KMS-11 (cell line): ENCODE data around the gene CMBL.
"Not testable (repeated sequence)": the region's sequence is repeated elsewhere in the genome, so short reads cannot be mapped to it uniquely, and the experiment has no call there.

Experiments
- H2AFZ ChIP-seq: fragments of 200-600 bp; sonication (generic); 2 replicates; pipeline ENCODE4 v1.6.1; 2016; ENCODE audit warnings: antibody characterized with exemption, mixed run types, low read depth
- H3K27ac ChIP-seq: fragments of 200-600 bp; sonication (generic); 2 replicates; pipeline ENCODE4 v1.6.1; 2016; ENCODE audit warnings: mild to moderate bottlenecking, mixed run types
- H3K27me3 ChIP-seq: fragments of 200-600 bp; sonication (generic); 2 replicates; pipeline ENCODE4 v1.6.1; 2017; ENCODE audit warnings: mild to moderate bottlenecking, low read depth, mixed run types, moderate library complexity; ENCODE audit not compliant: insufficient read depth
- H3K36me3 ChIP-seq: fragments of 200-600 bp; sonication (generic); 2 replicates; pipeline ENCODE4 v1.6.1; 2017; ENCODE audit warnings: mild to moderate bottlenecking, mixed run types; ENCODE audit not compliant: insufficient read depth
- H3K4me1 ChIP-seq: fragments of 200-600 bp; sonication (generic); 2 replicates; pipeline ENCODE4 v1.6.1; 2016; ENCODE audit warnings: mild to moderate bottlenecking, low read depth, mixed run types; ENCODE audit not compliant: poor library complexity, severe bottlenecking
- H3K4me2 ChIP-seq: fragments of 200-600 bp; sonication (generic); 2 replicates; pipeline ENCODE4 v1.7.0; 2016; ENCODE audit warnings: mild to moderate bottlenecking, mixed run types
- H3K4me3 ChIP-seq: fragments of 200-600 bp; sonication (generic); IDR thresholded peaks from 2 replicates; pipeline ENCODE4 v1.6.1; 2017; ENCODE audit warnings: low read depth, low read length, mixed read lengths; ENCODE audit not compliant: insufficient read depth
- H3K79me2 ChIP-seq: fragments of 200-600 bp; sonication (generic); 2 replicates; pipeline ENCODE4 v1.6.1; 2016; ENCODE audit warnings: low read depth, mixed run types; ENCODE audit not compliant: insufficient read depth
- H3K9ac ChIP-seq: fragments of 200-600 bp; sonication (generic); 2 replicates; pipeline ENCODE4 v1.6.1; 2016; ENCODE audit warnings: mild to moderate bottlenecking, mixed run types
- H4K20me1 ChIP-seq: fragments of 200-600 bp; sonication (generic); 2 replicates; pipeline ENCODE4 v1.6.1; 2016; ENCODE audit warnings: mild to moderate bottlenecking, mixed run types; ENCODE audit not compliant: insufficient read depth
- CTCF ChIP-seq: fragments of 200-600 bp; sonication (generic); conservative IDR thresholded peaks from 2 replicates; pipeline ENCODE4 v1.6.1; 2017; ENCODE audit warnings: low read depth, mild to moderate bottlenecking, antibody characterized with exemption, low read length, moderate library complexity, mixed read lengths

The CMBL gene

GRCh38 chr5:10276691-10277090, 31.0 kb downstream of the CMBL start:
- no peak for TF ChIP-seq CTCF
- Histone ChIP-seq H2AFZ (no peak overlapping the region), H3K4me2 (no peak overlapping the region), H3K4me3 (no peak overlapping the region), H3K79me2 (no peaks in the 10 kb centered on the region), H3K4me1 (peaks cover 13% of the 10 kb centered on the region), H3K27ac (no peak overlapping the region), H3K9ac (no peak overlapping the region), H4K20me1 (no peaks in the 10 kb centered on the region), H3K27me3 (no peaks in the 10 kb centered on the region), H3K36me3 (no peaks in the 10 kb centered on the region)

- no peak for TF ChIP-seq CTCF
- no peak overlapping the region for H3K4me2 ChIP-seq
Measured at GRCh38 chr5:10275991-10276390, 31.7 kb downstream of the CMBL start.

GRCh38 chr5:10275460-10275859, 32.2 kb downstream of the CMBL start:
- Histone ChIP-seq H3K9ac (no peak overlapping the region), H3K27me3 (no peaks in the 10 kb centered on the region), H2AFZ (no peak overlapping the region), H3K79me2 (no peaks in the 10 kb centered on the region), H3K27ac (no peak overlapping the region), H4K20me1 (no peaks in the 10 kb centered on the region), H3K4me2 (peak overlapping the region; percentile 31; the same call in 1 of the 2 replicates), H3K4me1 (peaks cover 19% of the 10 kb centered on the region), H3K4me3 (no peak overlapping the region), H3K36me3 (no peaks in the 10 kb centered on the region)
- TF ChIP-seq CTCF = no peak

More at GRCh38 chr5:10275991-10276390, 31.7 kb downstream of the CMBL start:
- H4K20me1 ChIP-seq = no peaks in the 10 kb centered on the region
- H2AFZ ChIP-seq = no peak overlapping the region
- H3K4me3 ChIP-seq = no peak overlapping the region
- H3K36me3 ChIP-seq = no peaks in the 10 kb centered on the region
- H3K79me2 ChIP-seq = no peaks in the 10 kb centered on the region
- no peaks in the 10 kb centered on the region for H3K27me3 ChIP-seq
- H3K4me1 ChIP-seq = peaks cover 13% of the 10 kb centered on the region
- no peak overlapping the region for H3K9ac ChIP-seq
- H3K27ac ChIP-seq = no peak overlapping the region

GRCh38 chr5:10272875-10273209, 34.9 kb downstream of the CMBL start:
- H3K4me1 ChIP-seq = peaks cover 23% of the 10 kb centered on the region
- not testable (repeated sequence) for H2AFZ ChIP-seq, H3K36me3 ChIP-seq, H3K4me2 ChIP-seq, H3K27ac ChIP-seq, H3K79me2 ChIP-seq, H3K27me3 ChIP-seq, H4K20me1 ChIP-seq, H3K9ac ChIP-seq, H3K4me3 ChIP-seq

GRCh38 chr5:10272053-10272874, 35.4 kb downstream of the CMBL start:
- no peak overlapping the region for H2AFZ ChIP-seq
- H3K4me1 ChIP-seq = peaks cover 23% of the 10 kb centered on the region
- no peaks in the 10 kb centered on the region for H3K27me3 ChIP-seq
- no peak overlapping the region for H3K4me2 ChIP-seq
- no peak for TF ChIP-seq CTCF
- H3K9ac ChIP-seq = no peak overlapping the region
- no peak overlapping the region for H3K27ac ChIP-seq
- H3K36me3 ChIP-seq = no peaks in the 10 kb centered on the region
- H3K79me2 ChIP-seq = no peaks in the 10 kb centered on the region
- H3K4me3 ChIP-seq = no peak overlapping the region
- H4K20me1 ChIP-seq = no peaks in the 10 kb centered on the region
